AG10803 (cell line): Measurements from ENCODE around the gene ARHGAP26.
"Not testable (repeated sequence)": the region's sequence is repeated elsewhere in the genome, so short reads cannot be mapped to it uniquely, and the experiment has no call there.

Source experiments
- DNase-seq: peaks from one replicate; pipeline ENCODE4 v3.0.0; 2010; ENCODE audit warnings: low read depth
- H3K4me3 ChIP-seq: 2 replicates; pipeline ENCODE4 v1.5.1; 2011; ENCODE audit warnings: mild to moderate bottlenecking, low read length, control low read depth
- CTCF ChIP-seq: conservative IDR thresholded peaks from 2 replicates; pipeline ENCODE4 v1.5.1; 2011; ENCODE audit warnings: mild to moderate bottlenecking, low read length, control low read depth, inconsistent platforms

ARHGAP26 gene

DNA sequence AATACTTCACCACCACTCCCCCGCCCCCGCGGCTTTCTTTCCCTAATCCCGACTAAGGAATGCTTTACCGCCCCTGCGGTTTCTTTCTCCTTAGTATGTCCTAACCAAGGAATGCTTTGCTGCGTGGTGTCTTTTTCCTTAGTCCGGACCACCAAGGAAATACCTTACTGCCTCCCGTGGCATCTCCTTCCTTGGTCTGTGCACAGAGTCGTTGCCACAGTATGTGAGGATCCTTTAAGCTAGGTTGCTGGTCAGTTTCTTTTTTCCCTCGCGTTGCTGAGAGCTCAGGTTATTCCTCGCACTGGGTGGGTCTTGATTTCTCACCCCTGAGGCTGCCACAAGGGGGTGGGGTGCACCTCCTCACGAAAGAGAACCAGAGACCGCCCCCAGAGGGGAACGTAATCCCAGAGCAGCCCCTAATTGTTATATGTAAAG lies 323.9 kb downstream of the ARHGAP26 start:
- H3K4me3 ChIP-seq, result no peak overlapping the region
- TF ChIP-seq CTCF, result no peak
- DNase-seq, result peak; percentile 16

DNA sequence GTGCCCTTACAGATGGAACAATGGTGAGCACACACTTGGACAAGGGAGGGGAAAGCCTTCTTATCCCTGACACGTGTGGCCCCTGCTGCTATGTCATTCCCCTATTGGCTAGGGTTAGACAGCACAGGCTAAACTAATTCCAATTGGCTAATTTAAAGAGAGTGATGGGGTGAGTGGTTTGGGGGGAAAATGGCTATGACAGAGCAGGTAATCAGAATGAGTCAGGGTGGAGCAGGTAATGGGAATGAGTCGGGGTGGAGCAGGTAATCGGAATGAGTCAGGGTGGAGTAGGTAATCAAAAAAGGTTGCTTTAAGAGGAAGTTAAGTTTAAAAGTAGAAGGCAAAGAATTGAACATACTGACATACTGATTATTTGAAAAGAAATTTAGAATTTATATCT lies 324.4 kb downstream of the ARHGAP26 start:
- DNase-seq, result not testable (repeated sequence)

DNA sequence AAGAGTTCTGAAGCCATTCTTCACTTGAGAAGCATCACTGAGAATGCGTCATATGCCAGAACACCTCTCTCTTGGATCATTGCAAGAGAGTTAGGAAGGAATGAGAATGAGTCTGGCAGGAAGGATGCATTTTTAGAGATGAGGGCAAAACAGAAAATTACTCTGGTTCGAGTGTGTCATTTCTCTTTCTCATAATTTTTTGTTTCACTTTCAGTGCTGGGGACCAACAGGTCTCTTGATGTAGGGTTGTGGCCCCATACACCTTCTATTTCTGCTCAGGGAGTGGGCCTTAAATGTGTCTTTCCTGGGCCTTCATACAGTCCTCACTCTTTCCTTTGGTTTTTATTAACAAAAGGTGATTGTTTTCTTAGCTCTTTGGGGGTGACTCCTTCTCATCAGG lies 330.9 kb downstream of the ARHGAP26 start:
- no peak for TF ChIP-seq CTCF
- no peak for DNase-seq
- no peak overlapping the region for H3K4me3 ChIP-seq

More for the DNA sequence above, 324.4 kb downstream of the ARHGAP26 start:
- not testable (repeated sequence) for H3K4me3 ChIP-seq

GRCh38 chr5:143101725-143102386 lies 331.7 kb downstream of the ARHGAP26 start:
- TF ChIP-seq CTCF, result no peak
- no peak for DNase-seq
- H3K4me3 ChIP-seq, result no peak overlapping the region

DNA sequence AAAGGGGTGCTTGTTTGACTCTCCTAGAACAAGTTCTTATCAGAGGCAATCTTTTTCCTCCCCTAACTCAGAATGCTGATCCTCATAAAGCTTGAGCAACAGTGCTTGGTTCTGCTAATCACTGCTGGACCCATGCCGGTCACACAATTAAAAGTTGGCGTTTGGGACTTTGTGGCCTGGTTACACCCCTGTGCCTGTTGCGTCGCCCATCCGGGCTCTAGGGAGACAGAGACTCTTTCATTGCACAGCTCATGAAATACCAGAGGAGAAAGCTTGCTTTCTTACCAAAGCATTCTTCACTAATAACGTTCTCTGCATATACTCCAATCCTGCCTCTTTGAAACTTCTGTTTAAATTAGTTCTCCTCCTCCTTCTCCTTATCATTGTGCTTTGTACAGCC lies 332.2 kb downstream of the ARHGAP26 start:
- DNase-seq, result peak; percentile 50
- no peak overlapping the region for H3K4me3 ChIP-seq
- TF ChIP-seq CTCF, result no peak

- H3K4me3 ChIP-seq, result no peak overlapping the region
- DNase-seq, result no peak
- no peak for TF ChIP-seq CTCF
Measured at GRCh38 chr5:143105216-143105905, 335.2 kb downstream of the ARHGAP26 start.

- DNase-seq, result peak; percentile 90
- H3K4me3 ChIP-seq, result no peak overlapping the region
- peak; percentile 51 for TF ChIP-seq CTCF
Measured at GRCh38 chr5:143106174-143106573, 336.0 kb downstream of the ARHGAP26 start.
